GM20000 (cell line): ENCODE data around the gene RWDD3.

ENCODE experiments used
- DNase-seq: peaks from one replicate; pipeline ENCODE4 v3.0.0; 2012; ENCODE audit warnings: low spot score
- TF ChIP-seq, protein P1 (sequence below): IDR thresholded peaks from 2 replicates; pipeline ENCODE4 v1.5.1; 2012; ENCODE audit warnings: mild to moderate bottlenecking, control low read depth; ENCODE audit errors: extremely low read depth, missing control alignments

The RWDD3 gene

DNA sequence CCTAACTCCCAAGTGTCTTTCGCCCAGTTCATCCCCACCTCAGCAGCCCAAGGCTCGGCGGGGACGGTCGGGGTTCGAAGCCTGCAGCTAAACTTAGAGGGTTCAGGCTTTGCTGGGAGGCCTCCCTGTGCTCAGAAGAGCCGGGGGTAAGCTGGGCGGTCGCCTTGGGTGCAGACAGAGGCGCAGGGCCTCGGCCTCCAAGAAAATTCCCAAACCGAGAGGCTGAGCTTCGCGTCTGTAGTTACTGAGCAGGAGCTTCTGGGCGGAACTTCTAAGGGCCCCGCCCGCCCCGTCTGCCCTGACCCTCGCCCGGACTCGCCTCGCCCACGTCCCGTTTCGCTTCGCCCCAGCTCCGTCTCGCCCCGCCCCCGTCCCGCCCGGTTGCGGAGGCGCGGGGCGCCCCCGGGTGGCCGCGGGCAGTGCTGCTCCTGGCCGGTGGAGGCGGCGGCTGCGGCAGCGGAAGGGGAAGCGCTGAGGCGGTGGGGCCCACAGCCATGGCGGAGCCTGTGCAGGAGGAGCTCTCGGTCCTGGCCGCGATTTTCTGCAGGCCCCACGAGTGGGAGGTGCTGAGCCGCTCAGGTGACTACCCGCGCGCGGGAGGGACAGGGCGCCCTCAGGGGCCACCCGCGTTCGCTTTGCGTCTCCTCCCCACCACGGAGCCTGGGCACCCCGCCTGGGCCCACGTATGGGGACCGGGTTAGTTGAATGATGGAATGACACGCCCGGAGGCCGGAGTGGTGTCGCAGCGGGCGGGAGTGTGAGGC is at the start of gene RWDD3:
RWDD3 (plus strand) TSS at position 474 of the 764 bp plus-strand sequence; CDS start at position 495, 21 bp downstream.
- TF ChIP-seq, protein P1, sequence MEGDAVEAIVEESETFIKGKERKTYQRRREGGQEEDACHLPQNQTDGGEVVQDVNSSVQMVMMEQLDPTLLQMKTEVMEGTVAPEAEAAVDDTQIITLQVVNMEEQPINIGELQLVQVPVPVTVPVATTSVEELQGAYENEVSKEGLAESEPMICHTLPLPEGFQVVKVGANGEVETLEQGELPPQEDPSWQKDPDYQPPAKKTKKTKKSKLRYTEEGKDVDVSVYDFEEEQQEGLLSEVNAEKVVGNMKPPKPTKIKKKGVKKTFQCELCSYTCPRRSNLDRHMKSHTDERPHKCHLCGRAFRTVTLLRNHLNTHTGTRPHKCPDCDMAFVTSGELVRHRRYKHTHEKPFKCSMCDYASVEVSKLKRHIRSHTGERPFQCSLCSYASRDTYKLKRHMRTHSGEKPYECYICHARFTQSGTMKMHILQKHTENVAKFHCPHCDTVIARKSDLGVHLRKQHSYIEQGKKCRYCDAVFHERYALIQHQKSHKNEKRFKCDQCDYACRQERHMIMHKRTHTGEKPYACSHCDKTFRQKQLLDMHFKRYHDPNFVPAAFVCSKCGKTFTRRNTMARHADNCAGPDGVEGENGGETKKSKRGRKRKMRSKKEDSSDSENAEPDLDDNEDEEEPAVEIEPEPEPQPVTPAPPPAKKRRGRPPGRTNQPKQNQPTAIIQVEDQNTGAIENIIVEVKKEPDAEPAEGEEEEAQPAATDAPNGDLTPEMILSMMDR = peak; percentile 98
- peak; percentile 95 for DNase-seq

GRCh38 chr1:95186149-95186548 is 47.9 kb upstream of the RWDD3 start:
- no peak for DNase-seq
- TF ChIP-seq, protein P1 = no peak

DNA sequence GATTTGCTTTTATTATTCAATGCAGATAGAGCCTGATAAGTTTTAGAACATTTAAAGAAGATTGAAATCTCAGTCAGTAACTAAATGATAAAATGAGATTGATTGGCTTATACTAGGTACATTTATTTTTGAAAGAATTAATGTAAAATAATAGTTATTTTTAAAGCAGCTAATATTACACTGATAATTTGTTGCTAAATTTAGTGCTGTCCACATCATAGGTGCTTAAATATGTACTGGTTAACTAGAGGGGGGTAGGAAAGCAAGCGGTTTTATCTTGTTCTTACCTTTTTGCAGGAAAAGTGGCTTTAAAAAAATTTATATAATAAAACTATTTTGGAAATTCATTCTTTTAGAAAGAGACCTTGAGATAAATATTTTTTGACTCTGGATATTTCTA is 40.4 kb upstream of the RWDD3 start:
- no peak for DNase-seq
- TF ChIP-seq, protein P1 = no peak

GRCh38 chr1:95195046-95195445 is 39.0 kb upstream of the RWDD3 start:
- TF ChIP-seq, protein P1 = no peak
- no peak for DNase-seq

DNA sequence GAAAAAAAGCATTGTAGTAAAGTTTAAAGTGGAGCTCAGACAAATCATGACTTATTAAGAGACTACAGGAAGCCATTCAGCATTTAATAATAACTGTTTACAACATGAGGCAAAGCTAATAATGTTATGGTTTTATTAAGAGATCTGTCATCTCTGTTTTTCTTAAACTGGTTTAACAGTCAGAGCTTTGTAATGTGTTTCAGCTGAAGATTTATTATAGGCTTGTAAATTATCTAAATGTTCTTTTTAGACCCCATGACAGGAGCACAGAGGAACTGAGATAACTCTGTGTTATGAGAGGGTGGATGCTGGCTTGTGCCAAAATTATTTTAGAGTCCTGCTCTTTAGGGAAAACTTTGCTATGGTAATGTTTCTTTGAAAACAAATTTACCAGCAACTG is 38.0 kb upstream of the RWDD3 start:
- DNase-seq = no peak
- TF ChIP-seq, protein P1 = no peak

DNA sequence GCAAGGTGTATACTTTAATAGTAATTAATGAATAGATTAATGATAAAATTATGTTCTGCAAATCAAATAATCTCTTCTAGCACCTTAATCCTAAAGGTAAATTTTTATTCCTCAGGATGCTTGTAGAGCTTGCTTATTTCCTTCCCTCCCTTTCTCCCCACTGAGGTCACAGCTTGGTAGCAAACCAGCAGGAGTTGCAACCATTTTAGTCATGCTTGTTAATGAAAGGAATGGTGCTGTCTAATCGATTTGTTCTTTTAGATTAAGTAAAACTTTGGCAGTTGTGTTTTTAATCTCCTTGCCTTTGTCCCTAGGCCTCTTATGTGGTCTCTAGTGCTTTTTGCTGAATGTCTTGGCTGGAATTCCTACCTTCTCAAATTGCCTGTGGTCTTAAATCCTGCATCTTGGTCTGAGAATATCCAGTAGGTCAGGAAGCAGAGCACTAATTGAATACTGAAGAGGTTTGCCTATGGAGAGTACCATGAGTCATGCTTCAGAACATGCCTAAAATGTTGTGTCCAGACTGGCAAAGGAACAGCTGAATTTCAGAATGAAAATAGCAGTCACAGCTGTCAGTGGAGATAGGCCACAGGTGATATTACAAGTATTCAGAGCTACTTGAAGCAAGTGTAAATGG is 36.3 kb upstream of the RWDD3 start:
- DNase-seq = no peak
- TF ChIP-seq, protein P1 = no peak

- DNase-seq = no peak
- TF ChIP-seq, protein P1 = no peak
Observed at GRCh38 chr1:95201905-95202304, 32.1 kb upstream of the RWDD3 start.
